GM12892 (cell line): Measurements from ENCODE around the gene SLC29A3.

ENCODE experiments used
- POLR2A ChIP-seq: IDR thresholded peaks from 2 replicates; pipeline ENCODE4 v1.6.1; 2011; ENCODE audit warnings: low read depth, low read length, control low read depth
- POLR2AphosphoS5 ChIP-seq: IDR thresholded peaks from 2 replicates; pipeline ENCODE4 v1.6.1; 2011; ENCODE audit warnings: low read depth, low read length, control low read depth

DNA sequence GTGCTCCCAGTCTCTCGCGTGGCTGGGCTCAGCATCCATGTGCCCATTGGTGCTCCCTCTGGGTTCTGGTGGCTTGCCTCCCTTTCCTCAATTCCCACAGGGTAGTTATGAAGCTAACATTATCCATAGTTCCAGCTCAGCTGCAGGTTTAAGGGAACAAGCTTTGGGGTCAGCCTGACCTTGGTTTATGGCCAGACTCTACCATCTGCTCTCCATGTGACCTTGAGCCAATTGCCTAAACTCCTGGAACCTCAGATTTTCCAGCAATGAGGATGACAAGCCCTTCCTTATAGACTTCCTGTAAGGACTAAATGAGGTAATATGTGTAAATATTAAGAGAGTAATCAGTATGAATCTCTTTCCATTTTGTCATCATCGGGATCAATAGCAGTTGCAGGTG, 10.1 kb upstream of the SLC29A3 start:
- TF ChIP-seq POLR2A (no peak), POLR2AphosphoS5 (no peak)
